ENCODE measurements around the gene PTPN7. TPM values are rescaled to one million over a fixed set of nuclear protein-coding genes. Genes with fewer than 3 reads are reported as not detected.
A peak's percentile ranks its signal among the peaks of the same experiment; 100 is the strongest.
"Not testable (repeated sequence)": the region's sequence is repeated elsewhere in the genome, so short reads cannot be mapped to it uniquely, and the experiment has no call there.

Gene PTPN7
- total RNA-seq, 1 donor from 2014 or later, result not detected

DNA sequence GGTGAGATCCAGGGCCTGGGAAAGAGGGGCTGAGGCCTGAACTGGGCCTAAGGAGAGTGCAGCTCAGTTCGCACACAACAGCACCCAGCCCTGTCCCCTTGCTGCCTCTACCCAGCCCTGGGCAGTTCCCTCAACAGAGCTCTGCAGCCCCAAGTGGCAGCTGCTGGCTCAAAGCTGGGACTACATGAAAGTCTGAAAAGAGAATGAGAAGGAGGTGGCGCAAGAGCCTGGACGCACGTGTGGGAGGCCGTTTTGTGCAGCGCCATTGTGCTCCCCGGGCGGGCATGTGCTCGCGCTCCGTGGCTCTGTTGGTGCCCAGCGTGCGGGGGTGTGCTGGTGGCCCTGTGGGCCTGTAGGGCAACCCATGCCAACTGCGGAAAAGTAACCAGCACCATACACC, 27.4 kb downstream of the PTPN7 start:
- no peak for DNase-seq (ENCODE audit: low read depth)

DNA sequence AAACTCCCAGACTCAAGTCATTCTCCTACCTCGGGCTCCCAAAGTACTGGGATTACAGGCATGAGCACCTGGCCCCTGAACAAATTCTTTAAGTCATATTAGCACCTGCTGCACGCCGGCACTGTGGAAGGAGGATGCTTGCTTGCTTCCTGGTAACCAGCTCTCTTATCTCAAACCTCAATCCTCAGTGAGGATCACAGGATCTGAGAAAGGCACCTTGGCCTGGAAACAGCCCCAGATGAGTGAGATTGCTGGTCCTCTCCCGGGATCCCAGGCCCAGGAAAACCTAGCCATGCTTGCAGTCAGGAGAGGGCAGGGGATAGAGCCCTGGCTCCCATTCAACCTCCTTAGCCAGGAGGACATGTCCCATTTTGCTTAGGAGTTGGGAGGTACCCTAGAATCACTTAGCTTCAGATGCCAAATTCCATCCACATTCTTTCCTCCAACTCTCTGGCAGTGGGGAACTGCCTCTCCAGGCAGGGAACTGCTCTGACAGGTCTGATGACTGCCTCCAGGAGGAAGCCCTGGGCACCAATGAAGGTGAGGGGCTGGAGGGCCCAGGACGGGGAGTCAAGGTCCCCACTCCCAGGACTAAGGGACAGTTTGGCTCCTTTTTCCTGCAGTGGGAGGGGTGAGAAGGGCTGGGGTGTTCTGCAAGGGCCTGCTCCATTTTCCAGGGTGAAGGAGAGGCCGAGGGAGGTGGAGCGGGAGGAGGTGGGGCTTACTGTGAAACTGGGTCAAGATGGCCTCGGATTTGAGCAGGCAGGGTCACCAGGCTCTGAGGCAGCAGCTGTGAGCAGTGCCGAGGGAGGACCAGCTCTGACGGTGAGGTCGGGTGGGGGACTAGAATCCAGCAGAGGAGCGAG, 28.2 kb downstream of the PTPN7 start:
- no peak for DNase-seq (ENCODE audit: low read depth)

DNA sequence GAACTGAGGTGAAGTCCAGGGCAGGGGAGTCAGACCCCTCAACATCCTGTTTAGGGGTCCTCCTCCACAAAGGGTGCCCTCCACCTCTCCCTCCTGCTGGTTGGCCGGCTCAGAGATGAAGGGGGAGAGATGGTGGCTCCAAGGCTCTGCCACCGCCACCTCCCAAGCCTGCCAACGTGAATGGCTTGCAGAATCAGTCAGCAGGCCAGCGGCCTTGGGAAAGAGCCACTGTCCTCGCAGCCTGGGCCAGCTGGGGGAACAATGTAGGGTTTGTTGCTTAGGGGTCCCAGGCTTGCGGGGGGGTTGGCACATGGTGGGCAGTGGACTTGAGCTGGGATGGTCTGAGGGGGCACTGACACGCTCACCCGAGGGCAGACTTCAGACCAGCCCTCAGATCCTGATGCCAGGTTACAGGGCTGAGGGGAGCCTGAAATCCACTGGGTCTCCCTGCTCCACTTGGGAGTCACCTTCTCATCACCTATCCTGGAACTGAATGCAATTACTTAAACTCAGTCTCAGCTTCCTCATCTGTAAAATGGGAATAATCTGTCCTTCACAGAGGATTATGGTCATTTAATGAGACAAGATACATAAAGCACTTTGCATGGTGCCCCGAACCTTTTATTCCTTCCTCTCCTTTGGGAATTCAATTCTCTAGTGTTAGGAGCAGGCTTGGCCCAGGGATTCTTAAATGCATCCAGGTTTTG, 29.4 kb downstream of the PTPN7 start:
- no peak for DNase-seq (ENCODE audit: low read depth)

GRCh38 chr1:202130297-202130721, 30.1 kb downstream of the PTPN7 start:
- no peak for DNase-seq (ENCODE audit: low read depth)

GRCh38 chr1:202129453-202130296, 30.7 kb downstream of the PTPN7 start:
- no peak for DNase-seq (ENCODE audit: low read depth)

- no peak for DNase-seq (ENCODE audit: low read depth)
Observed at GRCh38 chr1:202127836-202128622, 32.4 kb downstream of the PTPN7 start.

GRCh38 chr1:202127061-202127460, 33.3 kb downstream of the PTPN7 start:
- no peak for DNase-seq (ENCODE audit: low read depth)

- no peak for DNase-seq (ENCODE audit: low read depth)
Observed at GRCh38 chr1:202126426-202126825, 34.0 kb downstream of the PTPN7 start.

DNA sequence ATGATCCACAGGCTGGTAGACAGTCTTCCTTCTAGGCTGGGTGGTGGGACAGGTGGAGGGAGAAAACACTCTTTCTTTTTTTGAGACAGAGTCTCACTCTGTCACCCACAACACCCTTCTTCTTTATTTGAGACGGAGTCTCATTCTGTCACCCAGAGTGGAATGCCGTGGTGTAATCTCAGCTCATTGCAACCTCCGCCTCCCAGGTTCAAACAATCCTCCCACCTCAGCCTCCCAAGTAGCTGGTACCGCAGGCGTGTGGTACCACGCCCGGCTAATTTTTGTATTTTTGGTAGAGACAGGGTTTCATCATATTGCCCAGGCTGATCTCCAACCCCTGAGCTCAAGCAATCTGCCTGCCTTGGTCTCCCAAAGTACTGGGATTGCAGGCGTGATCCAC, 34.8 kb downstream of the PTPN7 start:
- DNase-seq (ENCODE audit: low read depth), result no peak

DNA sequence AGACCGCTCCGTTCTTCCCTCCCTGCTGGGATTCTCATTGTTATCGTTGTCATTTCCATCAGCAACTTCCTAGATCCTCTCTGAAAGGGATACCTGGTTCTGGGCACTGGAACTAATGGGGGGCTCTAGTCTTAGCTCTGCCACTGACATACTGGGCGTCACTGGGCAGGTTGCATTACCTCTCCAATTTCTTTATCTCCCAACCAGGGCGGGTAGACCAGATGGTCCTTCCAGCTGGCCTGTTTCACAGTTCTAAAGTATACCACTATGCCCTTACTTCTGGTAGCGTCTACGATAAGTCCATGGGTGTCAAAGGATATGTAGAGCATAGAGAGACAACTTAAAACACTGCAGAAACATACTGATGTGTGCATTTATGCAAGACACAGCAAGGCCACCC, 36.3 kb downstream of the PTPN7 start:
- DNase-seq (ENCODE audit: low read depth), result no peak

- DNase-seq (ENCODE audit: low read depth), result no peak
Observed at GRCh38 chr1:202123336-202123813, 37.0 kb downstream of the PTPN7 start.

- peak; percentile 80 for DNase-seq (ENCODE audit: low read depth)
Observed at GRCh38 chr1:202122639-202123335, 37.6 kb downstream of the PTPN7 start, which contains the start of gene GPR37L1. Gene GPR37L1, plus strand, starts transcription at chr1:202122917. Its CDS starts 47 bp downstream, at chr1:202122964.

GRCh38 chr1:202121006-202121405, 39.4 kb downstream of the PTPN7 start:
- DNase-seq (ENCODE audit: low read depth), result no peak

GRCh38 chr1:202117898-202118371, 42.5 kb downstream of the PTPN7 start:
- DNase-seq (ENCODE audit: low read depth), result no peak

- no peak for DNase-seq (ENCODE audit: low read depth)
Observed at GRCh38 chr1:202116287-202116686, 44.1 kb downstream of the PTPN7 start.

GRCh38 chr1:202113690-202114300, 46.6 kb downstream of the PTPN7 start:
- DNase-seq (ENCODE audit: low read depth), result no peak

GRCh38 chr1:202112859-202113689, 47.3 kb downstream of the PTPN7 start:
- peak; percentile 67 for DNase-seq (ENCODE audit: low read depth)

GRCh38 chr1:202111589-202111988, 48.8 kb downstream of the PTPN7 start:
- DNase-seq (ENCODE audit: low read depth), result not testable (repeated sequence)

Measured in myocyte (in vitro differentiated cells).